HG03565 (cell line): ENCODE data around the gene TTBK1.

Experiments
- ATAC-seq: cut with Tn5 transposase; IDR thresholded peaks from one replicate; pipeline ENCODE4 v1.9.1; 2021; ENCODE audit warnings: mild to moderate bottlenecking, moderate library complexity; ENCODE audit not compliant: unreplicated experiment

Gene TTBK1

GRCh38 chr6:43285832-43286231 lies 42.6 kb downstream of the TTBK1 start:
- ATAC-seq, result no peak

- no peak for ATAC-seq
Measured at GRCh38 chr6:43286456-43286979, 43.2 kb downstream of the TTBK1 start.

- ATAC-seq, result no peak
Measured at GRCh38 chr6:43286980-43287716, 43.9 kb downstream of the TTBK1 start.

- no peak for ATAC-seq
Measured at GRCh38 chr6:43287717-43288679, 44.7 kb downstream of the TTBK1 start.

GRCh38 chr6:43290339-43290904 lies 47.1 kb downstream of the TTBK1 start:
- ATAC-seq, result no peak

- ATAC-seq, result no peak
Measured at GRCh38 chr6:43290905-43291355, 47.6 kb downstream of the TTBK1 start.

- no peak for ATAC-seq
Measured at GRCh38 chr6:43291708-43292107, 48.4 kb downstream of the TTBK1 start.

GRCh38 chr6:43292341-43292740 lies 49.1 kb downstream of the TTBK1 start:
- ATAC-seq, result no peak

GRCh38 chr6:43292763-43293318 lies 49.6 kb downstream of the TTBK1 start:
- no peak for ATAC-seq

- ATAC-seq, result no peak
Measured at GRCh38 chr6:43293698-43294097, 50.4 kb downstream of the TTBK1 start.

GRCh38 chr6:43294536-43294935 lies 51.3 kb downstream of the TTBK1 start:
- no peak for ATAC-seq

GRCh38 chr6:43295456-43295855 lies 52.2 kb downstream of the TTBK1 start:
- ATAC-seq, result no peak

GRCh38 chr6:43296780-43297497 lies 53.7 kb downstream of the TTBK1 start:
- no peak for ATAC-seq

- no peak for ATAC-seq
Measured at GRCh38 chr6:43297644-43298564, 54.6 kb downstream of the TTBK1 start, which contains the start of gene SLC22A7. TSS of gene SLC22A7 (plus strand) at chr6:43298260. CDS start at chr6:43298359, 99 bp downstream.

- no peak for ATAC-seq
Measured at GRCh38 chr6:43298565-43299337, 55.5 kb downstream of the TTBK1 start.

GRCh38 chr6:43299338-43300293 lies 56.3 kb downstream of the TTBK1 start:
- ATAC-seq, result no peak
